Vagina (tissue), 2 donors: ENCODE measurements around the gene FOXO3.

Experiments
- POLR2A ChIP-seq, 2 donors: fragments of 450-650 bp; IDR thresholded peaks; one replicate each; pipeline ENCODE4 v1.6.1; 2017; ENCODE audit warnings: antibody characterized with exemption in 2 of 2, mild to moderate bottlenecking in 2 of 2, moderate library complexity in 2 of 2
- POLR2AphosphoS5 ChIP-seq, 2 donors: sonication (generic); formaldehyde crosslinking; IDR thresholded peaks; one replicate each; pipeline ENCODE4 v1.9.0; 2017; ENCODE audit warnings: antibody characterized with exemption in 2 of 2, mild to moderate bottlenecking in 2 of 2, low read depth in 1 of 2; ENCODE audit not compliant: insufficient read depth in 1 of 2
- TF ChIP-seq, protein P1 (sequence below), 3 experiments: fragments of 450-650 bp in 2 of 3; fragments of 200-600 bp in 1 of 3; sonication (generic) in 1 of 3; IDR thresholded peaks; one replicate each; pipeline ENCODE4 v1.5.1; 2017 to 2019; ENCODE audit warnings: antibody characterized with exemption in 3 of 3, mild to moderate bottlenecking in 2 of 3, moderate library complexity in 2 of 3

DNA sequence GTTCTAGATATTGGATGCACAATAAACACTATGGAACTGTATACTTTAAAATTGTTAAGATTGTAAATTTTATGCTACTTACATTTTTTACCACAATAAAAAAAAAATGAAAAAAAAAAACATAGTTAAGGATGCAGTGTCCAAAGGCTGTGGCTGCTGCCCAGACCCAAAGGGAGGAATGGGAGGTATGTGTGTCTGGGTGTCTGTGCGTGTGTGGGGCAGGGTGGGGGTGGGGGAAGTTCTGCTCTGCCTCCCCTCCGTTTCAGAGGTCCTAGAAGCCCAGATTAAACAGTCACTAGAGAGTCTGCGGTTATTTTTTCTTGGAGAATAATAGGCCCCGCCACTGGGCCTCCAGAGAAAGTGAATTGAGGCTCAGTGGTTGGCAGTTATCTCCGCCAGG lies 151.1 kb downstream of the FOXO3 start:
- TF ChIP-seq, protein P1, sequence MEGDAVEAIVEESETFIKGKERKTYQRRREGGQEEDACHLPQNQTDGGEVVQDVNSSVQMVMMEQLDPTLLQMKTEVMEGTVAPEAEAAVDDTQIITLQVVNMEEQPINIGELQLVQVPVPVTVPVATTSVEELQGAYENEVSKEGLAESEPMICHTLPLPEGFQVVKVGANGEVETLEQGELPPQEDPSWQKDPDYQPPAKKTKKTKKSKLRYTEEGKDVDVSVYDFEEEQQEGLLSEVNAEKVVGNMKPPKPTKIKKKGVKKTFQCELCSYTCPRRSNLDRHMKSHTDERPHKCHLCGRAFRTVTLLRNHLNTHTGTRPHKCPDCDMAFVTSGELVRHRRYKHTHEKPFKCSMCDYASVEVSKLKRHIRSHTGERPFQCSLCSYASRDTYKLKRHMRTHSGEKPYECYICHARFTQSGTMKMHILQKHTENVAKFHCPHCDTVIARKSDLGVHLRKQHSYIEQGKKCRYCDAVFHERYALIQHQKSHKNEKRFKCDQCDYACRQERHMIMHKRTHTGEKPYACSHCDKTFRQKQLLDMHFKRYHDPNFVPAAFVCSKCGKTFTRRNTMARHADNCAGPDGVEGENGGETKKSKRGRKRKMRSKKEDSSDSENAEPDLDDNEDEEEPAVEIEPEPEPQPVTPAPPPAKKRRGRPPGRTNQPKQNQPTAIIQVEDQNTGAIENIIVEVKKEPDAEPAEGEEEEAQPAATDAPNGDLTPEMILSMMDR (IDR thresholded peaks at IDR 0.05), result no peak
- no peak for TF ChIP-seq POLR2AphosphoS5 (IDR thresholded peaks at IDR 0.05; ENCODE audit: insufficient read depth in 1 of 2, low read depth in 1 of 2)
- TF ChIP-seq POLR2A (IDR thresholded peaks at IDR 0.05), result no peak
